GM04503 (cell line): ENCODE data around the gene IRF1.
A peak's percentile ranks its signal among the peaks of the same experiment; 100 is the strongest.
"Not testable (repeated sequence)": the region's sequence is repeated elsewhere in the genome, so short reads cannot be mapped to it uniquely, and the experiment has no call there.

ENCODE experiments used
- DNase-seq: peaks from one replicate; pipeline ENCODE4 v3.0.0-alpha.2; 2012; ENCODE audit warnings: low read depth

The IRF1 gene, protein sequence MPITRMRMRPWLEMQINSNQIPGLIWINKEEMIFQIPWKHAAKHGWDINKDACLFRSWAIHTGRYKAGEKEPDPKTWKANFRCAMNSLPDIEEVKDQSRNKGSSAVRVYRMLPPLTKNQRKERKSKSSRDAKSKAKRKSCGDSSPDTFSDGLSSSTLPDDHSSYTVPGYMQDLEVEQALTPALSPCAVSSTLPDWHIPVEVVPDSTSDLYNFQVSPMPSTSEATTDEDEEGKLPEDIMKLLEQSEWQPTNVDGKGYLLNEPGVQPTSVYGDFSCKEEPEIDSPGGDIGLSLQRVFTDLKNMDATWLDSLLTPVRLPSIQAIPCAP

DNA sequence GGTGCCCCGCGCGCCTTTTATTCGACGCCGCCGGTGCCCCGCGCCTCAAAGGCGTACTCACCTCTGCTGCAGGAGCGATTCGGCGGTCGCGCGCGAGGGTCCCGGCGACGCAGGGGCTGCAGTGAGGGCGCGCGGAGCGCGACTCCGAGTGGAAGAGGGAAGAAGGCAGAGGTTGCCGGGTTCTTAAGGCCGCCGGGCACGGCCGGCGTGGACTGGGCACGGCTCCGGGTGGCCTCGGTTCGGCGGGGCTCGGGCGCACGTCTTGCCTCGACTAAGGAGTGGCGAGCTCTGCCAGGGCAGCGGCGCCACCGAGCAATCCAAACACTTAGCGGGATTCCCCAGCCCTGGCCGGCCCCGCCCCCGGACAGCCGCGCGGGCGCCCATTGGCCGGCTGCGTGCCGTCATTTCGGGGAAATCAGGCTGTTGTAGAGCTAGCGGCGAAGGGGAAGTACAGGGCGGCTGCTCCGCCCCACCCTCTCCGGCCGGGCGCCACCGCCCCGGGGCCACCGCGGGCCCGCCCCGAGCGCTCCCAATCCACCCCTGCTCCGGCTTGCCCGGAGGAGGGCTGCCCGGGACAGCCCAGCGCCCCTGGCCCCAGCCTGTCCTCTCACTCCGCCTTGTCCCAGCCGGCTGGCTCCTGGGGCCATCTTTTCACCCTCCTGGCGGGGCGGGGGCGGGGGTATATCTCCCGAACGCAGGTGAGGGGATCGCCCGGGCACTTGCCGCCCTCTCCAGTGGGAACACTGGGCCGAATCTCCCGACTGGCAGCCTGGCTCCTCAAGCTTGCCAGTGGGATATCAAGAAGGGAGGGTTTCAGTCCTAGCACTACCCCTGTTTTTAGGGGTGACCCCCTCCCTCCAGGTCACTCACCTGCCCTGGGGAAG lies at the start of gene IRF1:
Gene IRF1, minus strand, starts transcription at position 290 of the 884 bp plus-strand sequence. CDS start 1,295 bp downstream, outside the sequence.
- peak; percentile 81 for DNase-seq

DNA sequence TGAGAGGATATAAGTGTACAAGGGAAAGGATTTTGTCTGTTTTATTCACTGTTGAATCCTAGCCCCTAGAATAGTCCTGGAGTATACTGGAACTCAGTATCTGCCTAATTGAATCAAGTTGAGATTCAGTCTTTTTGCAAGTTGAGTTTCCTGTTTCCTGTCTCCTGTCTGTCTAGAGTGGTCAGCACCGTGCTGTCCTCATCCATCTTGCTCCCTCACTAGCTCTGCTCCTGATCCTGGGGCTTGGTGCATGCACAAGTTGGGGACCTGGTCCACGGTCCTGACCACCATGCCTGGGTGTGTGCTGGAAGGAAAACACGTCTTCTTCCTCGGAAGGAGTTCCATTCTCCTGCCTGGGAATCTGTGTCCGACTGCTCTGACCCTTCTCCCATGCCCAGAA lies 49.6 kb upstream of the IRF1 start:
- no peak for DNase-seq

DNA sequence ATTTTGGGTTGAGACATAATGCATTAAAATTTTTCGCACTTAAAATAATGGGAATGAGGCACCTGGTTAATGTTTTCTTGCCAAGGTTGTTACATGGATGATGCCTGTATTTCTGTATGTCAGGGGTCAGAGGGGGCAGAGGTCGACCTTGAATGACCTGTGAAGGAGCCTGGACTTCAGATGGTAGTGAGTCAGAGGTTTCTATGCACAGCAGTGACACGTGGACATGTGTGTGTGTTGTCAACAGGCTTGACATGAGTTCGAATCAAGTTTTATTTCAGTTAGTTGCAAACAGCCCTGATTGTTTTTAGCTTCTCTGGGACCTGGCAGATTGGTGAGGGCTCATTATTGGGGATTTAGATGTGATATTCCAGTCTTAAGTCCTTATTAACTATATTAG lies 49.1 kb upstream of the IRF1 start:
- DNase-seq, result no peak

DNA sequence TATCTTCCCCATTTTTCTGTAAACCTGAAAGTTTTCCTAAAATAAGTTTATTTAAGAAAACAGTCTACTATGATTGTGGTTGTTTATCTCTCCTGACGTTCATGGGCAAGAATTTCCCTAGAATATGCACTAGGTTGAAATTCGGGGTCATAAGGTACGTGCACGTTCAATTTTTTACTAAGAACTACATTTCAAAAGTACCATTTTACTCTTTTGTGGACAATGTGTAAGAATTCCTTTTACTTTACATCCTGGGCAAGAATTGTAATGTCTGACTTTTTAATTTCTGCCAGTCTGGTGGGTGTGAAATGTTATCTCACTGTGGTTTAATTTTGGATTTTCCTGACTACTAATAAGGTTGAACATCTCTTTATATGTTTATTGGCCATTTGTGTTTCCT lies 40.4 kb upstream of the IRF1 start:
- no peak for DNase-seq

DNA sequence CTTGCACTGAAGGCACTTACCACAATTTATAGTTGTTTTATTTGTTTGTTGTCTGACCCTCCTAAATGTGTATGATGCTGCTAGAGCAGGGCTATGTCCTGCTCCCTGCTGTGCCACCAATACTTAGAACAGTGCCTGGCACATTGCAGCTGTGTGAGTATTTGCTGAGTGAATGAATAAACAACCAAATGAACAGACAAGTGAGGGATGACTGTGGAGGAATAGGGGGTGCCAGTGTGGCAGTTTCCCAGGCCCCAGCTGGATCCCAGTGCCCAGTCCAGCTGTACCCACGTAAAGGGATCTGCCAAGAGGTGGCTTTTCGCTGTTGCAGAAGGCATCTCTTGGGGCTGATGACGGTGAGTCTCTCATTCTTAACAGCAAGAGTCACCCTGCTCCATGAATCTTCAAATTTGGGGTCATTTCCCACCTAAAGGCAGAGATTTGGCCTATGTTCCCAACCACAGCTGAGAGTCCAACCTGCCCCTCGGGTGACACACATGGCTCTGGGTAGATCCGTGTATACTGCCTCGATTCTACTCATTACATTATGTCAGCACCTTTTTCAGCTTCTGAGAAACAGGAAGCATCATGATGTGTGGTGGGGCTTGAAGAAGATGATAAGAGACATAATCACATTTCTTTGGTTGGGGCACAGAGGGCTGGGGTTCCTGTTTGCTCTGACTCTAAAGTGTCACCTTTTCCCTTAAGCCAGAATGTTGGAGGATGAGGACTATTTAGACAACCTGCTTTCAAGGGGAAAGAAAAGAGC lies 38.5 kb upstream of the IRF1 start:
- no peak for DNase-seq

DNA sequence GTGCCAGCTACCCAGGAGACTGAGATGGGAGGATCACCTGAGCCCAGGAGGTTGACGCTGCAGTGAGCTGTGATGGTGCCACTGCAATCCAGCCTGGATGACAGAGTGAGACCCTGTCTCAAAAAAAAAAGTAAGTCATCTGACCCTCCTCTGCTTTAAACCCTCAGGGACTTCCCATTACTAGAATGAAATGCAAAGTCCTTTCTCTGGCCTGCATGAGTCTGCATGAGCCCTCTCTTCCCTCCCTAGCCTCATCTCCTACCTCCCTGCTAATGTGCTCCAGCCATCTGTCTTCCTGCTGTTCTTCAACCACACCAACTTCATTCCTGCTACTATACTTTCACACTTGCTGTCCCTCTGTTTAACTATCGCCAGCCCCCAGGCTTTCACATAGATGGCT lies 37.4 kb upstream of the IRF1 start:
- no peak for DNase-seq

DNA sequence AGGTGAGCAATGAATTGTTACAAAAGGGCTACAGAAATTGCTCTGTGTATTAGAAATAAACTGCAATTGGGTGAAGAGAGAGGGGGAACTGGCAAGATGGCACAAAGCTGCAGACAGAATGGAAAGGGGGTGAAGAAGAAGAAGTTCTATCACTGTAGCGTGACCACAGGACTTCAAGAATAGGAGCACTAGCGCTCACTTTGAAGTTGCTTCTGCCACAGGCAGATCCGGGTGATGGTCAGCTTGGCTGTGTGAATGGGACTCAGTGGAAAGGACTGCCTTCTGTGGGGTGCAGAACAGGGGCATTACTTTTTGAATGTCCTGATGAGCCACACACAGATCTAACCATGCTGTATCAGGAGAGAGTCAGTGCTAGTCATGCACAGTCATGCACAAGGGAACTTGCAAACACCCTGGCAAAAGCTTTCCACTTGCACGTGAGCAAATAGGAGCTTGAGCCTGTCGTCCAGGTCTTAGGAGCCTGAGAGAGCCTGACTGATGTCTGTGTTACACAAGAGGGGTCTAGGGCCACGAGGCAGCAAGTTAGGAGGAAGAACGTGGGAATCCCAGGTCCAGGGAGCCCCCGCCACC lies 36.5 kb upstream of the IRF1 start:
- DNase-seq, result no peak

DNA sequence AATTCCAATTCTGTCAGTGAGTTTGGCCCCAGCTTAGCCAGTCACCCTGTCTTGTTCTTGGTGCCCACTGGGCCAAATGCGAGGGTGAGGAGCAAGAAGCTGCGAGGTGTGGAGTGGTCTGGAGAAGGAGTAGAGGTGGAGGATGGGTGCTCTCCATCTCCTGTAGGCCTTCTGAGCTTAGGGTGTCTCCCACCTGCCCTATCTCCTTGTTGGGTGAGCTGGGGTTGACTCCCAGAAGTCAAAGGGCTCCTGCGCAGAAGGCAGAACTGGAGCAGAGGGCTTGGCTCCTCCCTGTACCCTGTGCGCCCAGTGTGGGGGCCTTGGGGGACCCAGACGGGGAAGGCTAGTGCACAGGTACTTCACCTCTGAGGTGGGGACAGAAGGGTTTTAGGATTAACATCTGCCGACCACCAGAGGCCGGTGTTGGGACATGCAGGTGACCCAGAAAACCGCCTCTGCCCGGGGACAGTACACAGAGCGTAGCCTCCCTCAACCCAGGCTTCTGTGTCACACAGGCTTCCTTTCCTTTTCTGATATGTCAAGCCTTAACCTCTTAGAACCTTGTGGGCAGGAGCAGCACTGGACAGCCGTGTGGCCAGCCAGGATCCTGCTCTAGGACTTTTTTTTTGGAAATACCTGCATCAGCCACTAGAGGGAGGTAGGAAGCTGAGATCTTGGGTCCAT lies 35.9 kb upstream of the IRF1 start:
- no peak for DNase-seq

DNA sequence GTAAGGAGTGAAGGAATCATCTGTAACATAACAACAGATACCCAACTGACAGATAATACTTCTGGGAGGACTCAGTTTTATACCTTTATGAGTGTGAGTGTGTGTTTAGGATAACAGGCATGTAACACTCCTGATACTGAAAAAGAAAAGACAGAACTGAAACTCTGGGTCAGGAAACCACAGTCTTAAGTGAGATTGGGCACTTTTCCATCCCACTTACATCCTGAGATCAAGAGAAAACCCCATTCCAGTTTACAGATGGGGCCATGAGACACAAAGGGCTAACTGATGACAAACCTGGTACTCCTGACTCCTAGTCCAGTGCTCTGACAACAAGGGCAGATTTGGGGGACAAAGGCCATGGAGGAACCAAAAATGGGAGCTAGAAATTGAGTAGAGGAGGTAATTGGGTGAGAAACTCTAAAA lies 34.7 kb upstream of the IRF1 start:
- DNase-seq, result no peak

DNA sequence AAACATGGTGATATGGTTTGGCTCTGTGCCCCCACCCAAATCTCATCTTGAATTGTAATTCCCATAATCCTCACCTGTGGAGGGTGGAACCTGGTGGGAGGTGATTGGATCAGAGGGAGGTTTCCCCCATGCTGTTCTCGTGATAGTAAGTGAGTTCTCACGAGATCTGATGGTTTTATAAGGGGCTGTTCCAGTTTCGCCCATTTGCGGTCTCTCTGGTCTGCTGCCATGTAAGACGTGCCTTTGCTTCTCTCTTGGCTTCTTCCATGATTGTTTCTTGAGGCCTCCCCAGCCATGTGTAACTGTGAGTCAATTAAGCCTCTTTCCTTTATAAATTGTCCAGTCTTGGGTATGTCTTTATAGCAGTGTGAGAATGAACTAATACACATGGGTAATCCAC lies 34.3 kb upstream of the IRF1 start:
- not testable (repeated sequence) for DNase-seq

DNA sequence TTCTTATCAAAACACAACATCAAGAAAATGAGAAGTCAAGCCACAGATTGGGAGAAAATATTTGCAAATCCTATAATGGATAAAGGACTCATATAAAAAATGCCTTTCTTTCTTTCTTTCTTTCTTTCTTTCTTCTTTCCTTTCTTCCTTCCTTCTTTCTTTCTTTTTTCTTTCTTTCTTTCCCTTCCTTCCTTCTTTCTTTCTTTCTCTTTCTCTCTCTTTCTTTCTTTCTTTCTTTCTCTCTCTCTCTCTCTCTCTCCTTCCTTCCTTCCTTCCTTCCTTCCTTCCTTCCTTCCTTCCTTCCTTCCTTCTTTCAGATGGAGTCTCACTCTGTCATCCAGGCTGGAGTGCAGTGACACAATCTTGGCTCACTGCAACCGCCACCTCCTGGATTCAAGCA lies 31.5 kb upstream of the IRF1 start:
- not testable (repeated sequence) for DNase-seq

DNA sequence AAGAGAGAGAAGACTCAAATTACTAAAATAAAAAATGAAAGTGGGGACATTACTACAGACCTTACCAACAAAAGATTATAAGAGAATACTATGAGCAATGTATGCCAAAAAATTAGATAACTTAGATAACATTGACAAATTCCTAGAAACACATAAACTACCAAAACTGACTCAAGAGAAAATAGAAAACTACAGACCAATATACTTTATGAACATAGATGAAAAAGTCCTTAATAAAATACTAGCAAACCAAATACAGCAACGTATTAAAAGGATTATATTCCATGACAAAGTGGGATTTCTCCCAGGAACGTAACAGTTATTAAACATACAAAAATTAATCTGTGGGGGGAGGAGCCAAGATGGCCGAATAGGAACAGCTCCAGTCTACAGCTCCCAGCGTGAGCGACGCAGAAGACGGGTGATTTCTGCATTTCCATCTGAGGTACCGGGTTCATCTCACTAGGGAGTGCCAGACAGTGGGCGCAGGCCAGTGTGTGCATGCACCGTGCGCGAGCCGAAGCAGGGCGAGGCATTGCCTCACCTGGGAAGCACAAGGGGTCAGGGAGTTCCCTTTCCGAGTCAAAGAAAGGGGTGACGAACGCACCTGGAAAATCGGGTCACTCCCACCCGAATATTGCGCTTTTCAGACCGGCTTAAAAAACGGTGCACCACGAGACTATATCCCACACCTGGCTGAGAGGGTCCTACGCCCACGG lies 23.2 kb upstream of the IRF1 start:
- DNase-seq, result not testable (repeated sequence)

DNA sequence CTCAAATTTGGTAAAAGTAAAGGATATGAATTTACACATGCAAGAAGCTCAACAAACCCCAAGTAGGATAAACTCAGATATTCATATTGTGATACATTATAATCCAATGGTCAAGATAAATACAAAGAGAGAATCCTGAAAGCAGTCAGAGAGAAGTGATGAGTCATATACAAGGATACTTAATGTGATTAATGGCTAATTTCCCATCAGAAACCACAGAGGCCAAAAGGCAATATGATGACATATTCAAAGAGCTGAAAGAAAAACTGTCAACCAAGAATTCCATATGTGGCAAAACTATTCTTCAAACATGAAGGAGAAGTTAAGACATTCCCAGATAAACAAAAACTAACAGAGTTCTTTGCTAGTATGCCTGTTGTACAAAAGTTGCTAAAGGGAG lies 19.5 kb upstream of the IRF1 start:
- peak; percentile 71 for DNase-seq

DNA sequence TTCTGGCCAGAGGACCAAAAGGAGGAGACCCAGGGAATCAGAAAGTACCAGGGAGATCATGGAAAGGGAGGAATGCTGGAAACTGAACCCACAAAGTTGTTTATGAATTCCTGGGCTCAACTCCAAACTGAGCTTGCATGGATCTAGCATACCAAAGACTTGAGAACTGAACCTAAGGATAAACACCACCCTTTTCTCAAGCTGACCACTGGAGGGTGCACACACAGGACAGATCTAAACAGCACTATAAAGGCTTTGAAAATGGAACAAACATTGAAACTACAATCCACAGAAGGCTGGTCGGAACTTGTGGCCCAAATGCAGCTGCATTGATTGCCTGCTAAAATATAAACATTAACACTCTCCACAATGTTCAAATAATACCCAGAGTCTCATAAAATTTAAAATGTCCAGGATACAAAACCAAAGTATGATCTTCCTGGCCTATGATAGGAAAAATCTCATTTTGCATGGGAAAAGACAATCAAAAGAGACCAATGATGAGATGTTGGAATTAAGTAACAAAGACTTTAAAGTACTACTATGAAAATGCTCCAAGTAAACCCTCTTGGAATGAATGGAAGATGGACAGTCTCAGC lies 15.6 kb upstream of the IRF1 start:
- peak; percentile 98 for DNase-seq

DNA sequence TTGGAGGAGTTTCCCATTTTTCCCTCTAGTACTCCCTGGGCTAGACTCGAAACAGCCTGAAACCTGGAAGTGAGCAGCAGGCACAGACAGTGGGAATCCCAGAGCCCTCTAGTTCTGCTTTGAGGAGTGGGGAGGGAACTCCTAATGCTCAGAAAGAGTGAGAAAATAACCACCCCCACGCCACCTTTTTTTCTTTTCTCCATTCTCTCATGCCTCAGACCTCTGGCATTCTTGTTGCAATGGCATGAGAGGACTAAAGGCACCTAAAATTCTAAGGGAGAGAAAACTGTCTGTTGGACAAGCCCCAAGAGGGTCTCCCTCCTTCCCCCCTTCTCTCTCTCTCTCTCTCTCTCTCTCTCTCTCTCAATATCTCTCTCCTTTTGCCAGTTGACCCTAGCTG lies 15.1 kb upstream of the IRF1 start:
- DNase-seq, result no peak

DNA sequence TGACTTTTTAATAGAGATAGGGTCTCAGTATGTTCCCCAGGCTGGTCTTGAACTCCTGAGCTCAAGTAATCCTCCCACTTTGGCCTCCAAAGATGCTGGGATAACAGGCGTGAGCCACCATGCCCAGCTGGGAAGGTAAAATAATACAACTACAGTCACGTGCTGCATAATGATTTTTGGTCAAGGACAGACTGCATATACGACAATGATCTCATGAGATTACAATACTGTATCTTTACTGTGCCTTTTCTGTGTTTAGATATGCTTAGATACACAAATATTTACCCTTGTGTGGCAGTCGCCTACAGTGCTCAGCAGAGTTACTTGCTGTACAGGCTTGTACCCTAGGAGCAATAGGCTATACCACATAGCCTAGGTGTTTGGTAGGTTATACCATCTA lies 14.2 kb upstream of the IRF1 start:
- DNase-seq, result no peak

DNA sequence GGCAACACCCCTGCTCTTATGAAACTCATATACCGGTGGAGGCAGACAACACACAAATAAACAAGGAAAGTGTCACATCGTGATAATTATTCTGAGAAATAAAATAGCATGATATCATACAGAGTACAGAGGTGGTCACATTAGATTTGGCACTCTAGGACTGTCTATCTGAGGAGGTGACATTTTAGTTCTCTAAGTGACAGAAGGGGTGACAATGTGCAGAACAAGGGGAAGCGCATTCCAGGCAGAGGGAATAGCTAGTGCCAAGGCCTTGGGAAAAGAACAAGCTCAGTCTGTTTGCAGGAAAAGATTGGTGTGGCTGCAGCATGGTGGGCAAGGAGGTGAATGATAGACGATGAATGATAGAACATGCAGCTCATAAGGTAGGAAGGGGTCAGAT lies 12.7 kb upstream of the IRF1 start:
- DNase-seq, result no peak

DNA sequence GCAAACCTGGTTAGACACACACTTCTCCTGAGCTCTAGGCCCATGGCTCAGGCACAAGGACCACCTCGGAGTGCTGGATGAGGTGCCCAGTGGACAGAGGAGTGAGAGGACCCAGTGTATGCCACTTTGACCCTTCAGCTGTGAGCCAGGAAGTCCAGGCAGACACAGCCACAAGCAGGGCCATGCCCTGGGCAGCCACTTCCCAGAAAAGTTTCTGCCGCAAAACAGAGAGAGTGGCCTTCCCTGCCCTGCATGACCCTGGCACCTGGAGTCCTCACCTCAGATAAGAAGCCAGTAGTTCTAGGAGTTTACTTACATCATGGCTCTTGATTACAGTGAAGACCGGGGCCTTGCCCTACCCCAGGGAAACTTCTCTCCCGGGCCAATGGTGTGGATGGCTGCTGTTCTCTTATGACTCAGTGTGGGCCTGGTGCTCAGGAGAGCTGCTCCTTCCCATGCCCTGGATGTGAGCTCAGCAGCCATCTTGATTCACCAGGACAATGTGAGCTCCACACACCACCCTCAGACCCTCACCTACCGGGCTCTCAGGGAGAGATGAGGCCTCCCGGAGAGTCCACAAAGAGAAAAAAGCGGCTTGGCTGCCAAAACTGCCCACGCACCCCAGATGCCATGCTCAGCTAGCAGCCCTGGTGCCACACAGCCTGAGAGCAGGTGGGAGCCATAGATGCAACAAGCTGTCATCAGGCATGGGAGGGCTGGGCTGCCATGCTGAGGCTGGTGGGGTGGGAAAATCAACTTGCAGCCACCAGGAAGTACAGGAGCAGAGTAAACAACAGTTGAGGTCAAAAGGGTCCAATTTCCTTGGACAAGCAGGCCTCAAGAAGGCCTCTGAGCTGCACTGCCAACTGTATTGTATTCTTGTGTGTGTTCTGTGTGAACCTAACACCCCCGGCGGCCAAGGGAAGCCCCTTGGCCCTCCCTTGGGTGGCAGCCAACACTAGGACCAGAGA lies 11.7 kb upstream of the IRF1 start:
- DNase-seq, result no peak

DNA sequence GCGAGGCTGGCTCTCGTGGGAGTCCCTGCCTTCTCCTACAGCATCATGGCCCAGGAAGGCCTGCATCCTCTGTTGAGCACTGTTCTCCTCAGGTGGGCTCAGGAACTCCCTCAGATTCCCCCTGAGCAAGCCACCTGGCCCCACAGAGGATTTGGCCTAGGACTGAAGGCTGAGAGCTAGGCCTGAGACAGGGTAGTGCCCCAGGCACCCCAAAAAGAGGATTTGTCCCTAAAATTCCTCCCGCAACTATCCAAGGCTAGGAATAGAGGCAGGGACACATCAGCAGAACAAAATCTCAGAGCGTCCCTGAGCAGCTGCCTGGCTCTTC lies 11.0 kb upstream of the IRF1 start:
- no peak for DNase-seq
